B cell (primary cell): ENCODE results near the gene HEBP2. TPM values are rescaled to one million over a fixed set of nuclear protein-coding genes. Genes with fewer than 3 reads are reported as not detected.

Experiments
- ATAC-seq: fragments of 200-7000 bp; cut with Tn5 transposase; one replicate; pipeline ENCODE4 v1.10.0; 2021; ENCODE audit warnings: low read depth, mild to moderate bottlenecking, moderate number of reproducible peaks, moderate library complexity
- CTCF ChIA-PET: fragments of 350-600 bp; sonication (Branson Sonifier 250); formaldehyde crosslinking; loops from one replicate; lab custom pipeline; 2021; ENCODE audit warnings: antibody characterized with exemption, inconsistent platforms; lab: Charles Lee
- POLR2A ChIA-PET: fragments of 350-600 bp; sonication (Branson Sonifier 250); formaldehyde crosslinking; loops from one replicate; lab custom pipeline; 2021; ENCODE audit warnings: antibody characterized with exemption; lab: Charles Lee
- DNase-seq: peaks from one replicate; pipeline ENCODE4 v3.0.0; 2013
- H2AFZ ChIP-seq: 2 replicates; pipeline ENCODE4 v1.6.1; 2012; ENCODE audit warnings: mild to moderate bottlenecking, low read depth, low read length; ENCODE audit not compliant: insufficient read depth, poor library complexity, severe bottlenecking
- H3K27ac ChIP-seq, 2 donors: 1 replicate in 1 of 2; 2 replicates in 1 of 2; pipeline ENCODE4 v1.5.1; 2012 to 2013; ENCODE audit warnings: low read length in 2 of 2, mild to moderate bottlenecking in 2 of 2, moderate library complexity in 1 of 2
- H3K27me3 ChIP-seq, 4 experiments: fragments of 200-600 bp in 1 of 4; sonication (generic) in 1 of 4; replicated peaks in 1 of 4; 1 replicate in 2 of 4; 2 replicates in 2 of 4; pipeline versions ENCODE4 v1.6.1 to v1.7.0; 2013 to 2016; ENCODE audit warnings: low read length in 3 of 4, mild to moderate bottlenecking in 2 of 4, mixed read lengths in 1 of 4, moderate library complexity in 1 of 4; ENCODE audit not compliant: insufficient read depth in 4 of 4, control insufficient read depth in 3 of 4; ENCODE audit errors: control extremely low read depth in 1 of 4
- H3K36me3 ChIP-seq, 2 experiments: replicated peaks in 1 of 2; 1 replicate in 1 of 2; 2 replicates in 1 of 2; pipeline versions ENCODE4 v1.6.1 to v1.7.1; 2013; ENCODE audit warnings: low read length in 1 of 2; ENCODE audit not compliant: insufficient read depth in 2 of 2, control insufficient read depth in 1 of 2; ENCODE audit errors: control extremely low read depth in 1 of 2, extremely low read depth in 1 of 2
- H3K4me1 ChIP-seq, 2 donors: fragments of 200-600 bp in 1 of 2; sonication (generic) in 1 of 2; 1 replicate in 1 of 2; 2 replicates in 1 of 2; pipeline versions ENCODE4 v1.5.1 to v1.6.1; 2013 to 2017; ENCODE audit warnings: low read length in 2 of 2; ENCODE audit not compliant: control insufficient read depth in 2 of 2, insufficient read depth in 2 of 2
- H3K4me2 ChIP-seq: replicated peaks from 2 replicates; pipeline ENCODE3; 2012; ENCODE audit warnings: mild to moderate bottlenecking, low read depth, low read length; ENCODE audit not compliant: poor library complexity, severe bottlenecking
- H3K4me3 ChIP-seq, 5 experiments: fragments of 200-600 bp in 1 of 5; sonication (generic) in 1 of 5; 1 replicate in 3 of 5; 2 replicates in 2 of 5; pipeline versions ENCODE4 v1.5.1 to v1.7.0; 2011 to 2016; ENCODE audit warnings: low read length in 4 of 5, mild to moderate bottlenecking in 4 of 5, low read depth in 2 of 5, control low read depth in 1 of 5, moderate library complexity in 1 of 5; ENCODE audit not compliant: insufficient read depth in 1 of 5; ENCODE audit errors: control extremely low read depth in 1 of 5, extremely low read depth in 1 of 5
- H3K79me2 ChIP-seq: fragments of 200-600 bp; sonication (generic); one replicate; pipeline ENCODE4 v1.6.0; 2016; ENCODE audit warnings: low read length; ENCODE audit not compliant: control insufficient read depth, insufficient read depth
- H3K9ac ChIP-seq: fragments of 200-600 bp; sonication (generic); 2 replicates; pipeline ENCODE4 v1.6.1; 2017; ENCODE audit warnings: mild to moderate bottlenecking, low read length, moderate library complexity
- H3K9me3 ChIP-seq, 3 donors: one replicate each; pipeline versions ENCODE4 v1.6.1 to v1.7.1; 2013; ENCODE audit warnings: low read length in 2 of 3; ENCODE audit not compliant: control insufficient read depth in 2 of 3, insufficient read depth in 1 of 3; ENCODE audit errors: control extremely low read depth in 1 of 3
- H4K20me1 ChIP-seq: 2 replicates; pipeline ENCODE4 v1.6.0; 2012; ENCODE audit warnings: mild to moderate bottlenecking, low read length; ENCODE audit not compliant: insufficient read depth, control insufficient read depth, poor library complexity, severe bottlenecking
- H3K27ac Mint-ChIP-seq: one replicate; pipeline ENCODE4 v1.8.0; 2021; ENCODE audit warnings: mixed read lengths
- H3K27me3 Mint-ChIP-seq: one replicate; pipeline ENCODE4 v1.8.0; 2021; ENCODE audit warnings: mixed read lengths
- H3K4me1 Mint-ChIP-seq: one replicate; pipeline ENCODE4 v1.8.0; 2021; ENCODE audit warnings: mixed read lengths
- H3K4me3 Mint-ChIP-seq: one replicate; pipeline ENCODE4 v1.8.0; 2021; ENCODE audit warnings: mixed read lengths
- H3K9me3 Mint-ChIP-seq: one replicate; pipeline ENCODE4 v1.8.0; 2022; ENCODE audit warnings: mixed read lengths; ENCODE audit not compliant: insufficient read depth
- CTCF ChIP-seq: fragments of 200-600 bp; IDR thresholded peaks from one replicate; pipeline ENCODE4 v1.8.0; 2022; ENCODE audit warnings: antibody characterized with exemption, mild to moderate bottlenecking
- EZH2 ChIP-seq: IDR thresholded peaks from 2 replicates; pipeline ENCODE4 v1.6.1; 2012; ENCODE audit warnings: borderline replicate concordance, low read depth, mild to moderate bottlenecking, moderate library complexity, low read length; ENCODE audit not compliant: insufficient read depth, poor library complexity, severe bottlenecking
- WGBS: methylation state at CpG from one replicate; pipeline ENCODE4 v1.1.5; 2013; ENCODE audit warnings: missing lambda C conversion rate; ENCODE audit not compliant: insufficient coverage; 5-methylcytosine and 5-hydroxymethylcytosine counted together
- intact Hi-C: fragments of 100-400 bp; cut with micrococcal nuclease; formaldehyde crosslinking; loops from one replicate; pipeline ENCODE4 v1.10.0; 2022
- polyA plus RNA-seq: library from polyadenylated mRNA; depleted of rRNA; stranded (reverse); fragments of >200 nt; gene quantifications from 2 replicates; pipeline ENCODE4 v1.2.3, GENCODE V29; 2012
- total RNA-seq, 2 donors: library from RNA; stranded (reverse); fragments of 120-200 nt in 1 of 2; gene quantifications; 1 replicate in 1 of 2; 2 replicates in 1 of 2; pipeline versions ENCODE4 v1.2.3 to v1.2.4, GENCODE V29; 2013 to 2022

Gene HEBP2
- total and polyA plus RNA-seq, 2 donors (not counting 1 experiment from before 2014, with no cell fraction given), result 12.4 to 35.1 TPM

- H3K27ac ChIP-seq, result no peak overlapping the region
- Mint-ChIP-seq H3K9me3 (no peaks in the 10 kb centered on the region), H3K4me1 (peaks cover 4% of the 10 kb centered on the region), H3K27ac (no peak overlapping the region), H3K27me3 (no peaks in the 10 kb centered on the region), H3K4me3 (no peak overlapping the region)
- no peak for TF ChIP-seq EZH2
- ChIA-PET CTCF (no interaction called here), POLR2A (no interaction called here)
- no peak overlapping the region for H3K9ac ChIP-seq
- no peak overlapping the region for H3K4me2 ChIP-seq
- no peaks in the 10 kb centered on the region for H3K9me3 ChIP-seq
- no peaks in the 10 kb centered on the region for H3K27me3 ChIP-seq
- no peak for ATAC-seq
- no peaks in the 10 kb centered on the region for H4K20me1 ChIP-seq
- H3K4me1 ChIP-seq, result no peaks in the 10 kb centered on the region
- no peak for DNase-seq
- intact Hi-C loops, result no loop called here
- no CpG with 5 or more reads among the region's 2 CpGs for WGBS
- H3K4me3 ChIP-seq, result no peak overlapping the region
- H3K79me2 ChIP-seq, result no peaks in the 10 kb centered on the region
- H3K36me3 ChIP-seq, result no peaks in the 10 kb centered on the region
- no peak overlapping the region for H2AFZ ChIP-seq
Observed at GRCh38 chr6:138442663-138443062, 38.6 kb downstream of the HEBP2 start.

GRCh38 chr6:138443979-138444378 lies 40.0 kb downstream of the HEBP2 start:
- CTCF ChIA-PET, result interaction anchor here (0.7 to 1.1 kb wide), 2 partner anchors 15 to 96 kb away, joined by 3 to 5 read pairs; no protein-coding TSS in a partner anchor
- POLR2A ChIA-PET, result no interaction called here
- H3K27ac Mint-ChIP-seq, result no peak overlapping the region

More at GRCh38 chr6:138443979-138444378, 40.0 kb downstream of the HEBP2 start:
- Histone ChIP-seq H4K20me1 (no peaks in the 10 kb centered on the region), H3K79me2 (no peaks in the 10 kb centered on the region), H3K27ac (no peak overlapping the region), H3K27me3 (no peaks in the 10 kb centered on the region), H3K9ac (no peak overlapping the region), H3K36me3 (no peaks in the 10 kb centered on the region), H3K9me3 (no peaks in the 10 kb centered on the region), H3K4me2 (no peak overlapping the region), H2AFZ (no peak overlapping the region), H3K4me3 (no peak overlapping the region), H3K4me1 (no peaks in the 10 kb centered on the region)
- Mint-ChIP-seq H3K27me3 (peaks cover 3% of the 10 kb centered on the region), H3K4me3 (no peak overlapping the region), H3K9me3 (no peaks in the 10 kb centered on the region), H3K4me1 (peaks cover 4% of the 10 kb centered on the region)
- ATAC-seq (no peak), DNase-seq (no peak)
- intact Hi-C loops, result no loop called here
- TF ChIP-seq EZH2, result no peak
- no peak for TF ChIP-seq CTCF
